GM12801 (cell line): ENCODE measurements around the gene CRTC1.

Experiments
- CTCF ChIP-seq: IDR thresholded peaks from one replicate; pipeline ENCODE4 v1.5.1; 2011; ENCODE audit warnings: control low read depth; ENCODE audit not compliant: insufficient read length; ENCODE audit errors: extremely low read depth

Gene CRTC1

DNA sequence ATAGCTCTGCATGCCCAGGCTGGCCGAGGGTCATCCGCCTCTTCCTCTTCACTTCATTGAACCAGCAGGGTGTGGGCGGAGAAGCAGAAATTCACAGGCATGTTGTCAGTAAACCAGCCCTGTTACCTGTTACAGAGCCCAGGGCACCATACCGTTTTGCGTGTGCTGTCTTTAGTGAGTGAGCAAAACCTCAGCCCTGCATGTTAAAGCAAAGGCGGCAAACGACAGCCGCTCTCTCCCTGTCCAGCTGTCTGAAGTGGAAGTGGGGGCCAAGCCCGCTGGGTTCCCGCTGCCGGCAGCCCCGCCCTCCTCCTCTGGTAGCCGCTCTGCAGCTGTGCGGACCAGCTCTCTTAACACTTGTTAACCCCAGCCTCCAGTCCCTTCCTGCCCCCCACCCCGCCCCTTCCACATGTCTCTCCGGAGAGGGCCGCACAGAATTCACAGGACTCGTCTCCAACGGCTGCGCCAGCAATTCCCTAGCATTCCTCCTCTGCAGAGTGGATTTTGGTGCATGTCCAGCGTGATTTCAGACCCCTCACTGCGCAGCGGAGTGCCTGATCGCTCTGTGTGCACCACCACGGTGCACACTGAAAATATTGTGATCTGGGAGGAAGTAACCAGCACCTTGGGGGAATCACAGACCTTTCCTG lies 34.0 kb upstream of the CRTC1 start:
- no peak for TF ChIP-seq CTCF

DNA sequence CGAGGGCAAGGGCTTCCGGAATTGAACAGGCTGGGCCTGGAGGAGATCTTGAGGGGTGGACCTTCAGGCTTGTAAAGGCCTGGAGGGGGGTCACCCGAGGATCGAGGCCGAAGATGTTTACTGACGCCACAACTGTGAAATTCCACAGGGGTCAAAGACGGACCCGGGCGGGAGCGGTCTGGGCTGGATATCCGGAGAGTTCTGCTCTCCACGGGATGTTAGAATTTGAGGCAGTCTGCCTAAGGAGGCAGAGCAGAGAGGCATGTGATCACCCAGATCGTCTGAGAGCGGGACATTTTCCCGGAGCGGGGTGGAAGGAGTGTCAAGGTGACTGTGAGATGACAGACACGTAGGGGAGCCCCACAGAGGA lies 33.5 kb upstream of the CRTC1 start:
- TF ChIP-seq CTCF, result no peak

- no peak for TF ChIP-seq CTCF
Measured at GRCh38 chr19:18650468-18651041, 32.9 kb upstream of the CRTC1 start.

GRCh38 chr19:18651300-18651699 lies 32.2 kb upstream of the CRTC1 start:
- no peak for TF ChIP-seq CTCF

GRCh38 chr19:18651733-18652132 lies 31.7 kb upstream of the CRTC1 start:
- TF ChIP-seq CTCF, result no peak

DNA sequence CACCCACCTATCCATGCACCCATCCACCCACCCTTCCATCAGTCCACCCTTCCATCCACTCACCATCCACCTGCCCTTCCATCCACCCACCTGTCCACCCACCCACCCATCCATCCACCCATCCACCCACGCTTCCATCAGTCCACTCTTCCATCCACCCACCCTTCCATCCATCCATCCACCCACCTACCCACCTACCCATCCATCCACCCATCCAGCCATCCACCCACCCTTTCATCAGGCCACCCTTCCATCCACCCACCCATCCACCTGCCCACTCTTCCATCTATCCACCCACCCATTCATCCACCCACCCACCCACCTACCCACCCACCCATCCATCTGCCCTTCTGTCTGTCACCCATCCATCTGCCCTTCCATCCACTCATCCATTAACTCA lies 29.6 kb upstream of the CRTC1 start:
- TF ChIP-seq CTCF, result no peak

GRCh38 chr19:18654469-18654868 lies 29.0 kb upstream of the CRTC1 start:
- TF ChIP-seq CTCF, result no peak
